K562 (cell line): ENCODE measurements around the gene PSD2. TPM values are rescaled to one million over a fixed set of nuclear protein-coding genes. Genes with fewer than 3 reads are reported as not detected.
A peak's percentile ranks its signal among the peaks of the same experiment; 100 is the strongest.

Source experiments
- ARID1B ChIP-seq: fragments of 450-650 bp; IDR thresholded peaks from 2 replicates; pipeline ENCODE4 v1.6.1; 2016; ENCODE audit warnings: antibody characterized with exemption, mild to moderate bottlenecking, inconsistent platforms
- CBFA2T3 ChIP-seq: fragments of 450-650 bp; IDR thresholded peaks from 2 replicates; pipeline ENCODE4 v1.6.1; 2017
- CCAR2 ChIP-seq: fragments of 200-400 bp; formaldehyde crosslinking; IDR thresholded peaks from 2 replicates; pipeline ENCODE4 v1.6.1; 2017; ENCODE audit warnings: mild to moderate bottlenecking, low read depth, low read length
- CEBPB ChIP-seq: fragments of 450-650 bp; IDR thresholded peaks from 2 replicates; pipeline ENCODE4 v1.6.1; 2016; ENCODE audit warnings: missing genetic modification characterization, missing compliant biosample characterization
- DDX20 ChIP-seq: fragments of 450-650 bp; IDR thresholded peaks from 2 replicates; pipeline ENCODE4 v1.6.1; 2016; ENCODE audit warnings: missing genetic modification characterization, low read depth, mild to moderate bottlenecking, missing compliant biosample characterization, moderate library complexity
- GMEB1 ChIP-seq: fragments of 250-450 bp; sonication (Bioruptor Pico); IDR thresholded peaks from 2 replicates; pipeline ENCODE4 v1.4.0; 2020; ENCODE audit warnings: mild to moderate bottlenecking
- HMG20B ChIP-seq: fragments of 250-450 bp; sonication (Bioruptor Pico); IDR thresholded peaks from 2 replicates; pipeline ENCODE4 v1.5.0; 2021; ENCODE audit warnings: mild to moderate bottlenecking
- JUNB ChIP-seq: fragments of 450-650 bp; formaldehyde crosslinking; conservative IDR thresholded peaks from 2 replicates; pipeline ENCODE4 v1.4.0; 2020; ENCODE audit warnings: mild to moderate bottlenecking
- MIER1 ChIP-seq: fragments of 450-650 bp; IDR thresholded peaks from 2 replicates; pipeline ENCODE4 v1.6.1; 2016; ENCODE audit warnings: antibody characterized with exemption, mild to moderate bottlenecking, low read depth
- POU5F1 ChIP-seq: fragments of 150-350 bp; IDR thresholded peaks from 2 replicates; pipeline ENCODE4 v1.6.1; 2014; ENCODE audit warnings: borderline replicate concordance, low read length, low read depth, mild to moderate bottlenecking; ENCODE audit not compliant: partially characterized antibody
- PRDM10 ChIP-seq: fragments of 450-650 bp; IDR thresholded peaks from 2 replicates; pipeline ENCODE4 v1.6.1; 2018; ENCODE audit not compliant: partially characterized antibody
- RHOXF2B ChIP-seq: fragments of 250-450 bp; sonication (Bioruptor Pico); conservative IDR thresholded peaks from 2 replicates; pipeline ENCODE4 v1.5.1; 2021
- SMAD2 ChIP-seq: fragments of 150-350 bp; IDR thresholded peaks from 2 replicates; pipeline ENCODE4 v1.6.1; 2014; ENCODE audit warnings: low read depth, mild to moderate bottlenecking, low read length
- SRSF1 ChIP-seq: fragments of 200-400 bp; formaldehyde crosslinking; IDR thresholded peaks from 2 replicates; pipeline ENCODE4 v1.6.1; 2017; ENCODE audit warnings: mild to moderate bottlenecking, low read depth, low read length, moderate library complexity
- TAF9B ChIP-seq: fragments of 450-650 bp; IDR thresholded peaks from 2 replicates; pipeline ENCODE4 v1.6.1; 2018; ENCODE audit warnings: mild to moderate bottlenecking; ENCODE audit not compliant: partially characterized antibody
- THAP7 ChIP-seq: fragments of 250-450 bp; sonication (Bioruptor Pico); IDR thresholded peaks from 2 replicates; pipeline ENCODE4 v1.5.0; 2021
- XRCC5 ChIP-seq: fragments of 200-400 bp; formaldehyde crosslinking; IDR thresholded peaks from 2 replicates; pipeline ENCODE4 v1.6.1; 2017; ENCODE audit warnings: low read depth, mild to moderate bottlenecking, low read length
- ZBTB7A ChIP-seq: IDR thresholded peaks from 2 replicates; pipeline ENCODE4 v1.6.1; 2011; ENCODE audit warnings: low read depth, mild to moderate bottlenecking, low read length, moderate library complexity, borderline replicate concordance; ENCODE audit not compliant: control insufficient read depth
- ZNF282 ChIP-seq: sonication (generic); formaldehyde crosslinking; IDR thresholded peaks from 2 replicates; pipeline ENCODE4 v1.8.1; 2023; ENCODE audit warnings: missing genetic modification reagents
- ZNF384 ChIP-seq: IDR thresholded peaks from 2 replicates; pipeline ENCODE4 v1.6.1; 2012; ENCODE audit warnings: low read depth, low read length, improper control_type of control experiment
- ZNF707 ChIP-seq: fragments of 250-450 bp; sonication (Bioruptor Pico); conservative IDR thresholded peaks from 2 replicates; pipeline ENCODE4 v1.8.0; 2022; ENCODE audit warnings: inconsistent platforms, mild to moderate bottlenecking, moderate library complexity
- polyA plus RNA-seq, 8 experiments: library from polyadenylated mRNA; depleted of rRNA in 4 of 8; stranded (reverse) in 5 of 8; unstranded in 3 of 8; fragments of >200 nt; fragmentation: Nextera tagmentation in 2 of 8; fragmentation: Illumina TruSeq in 1 of 8; extraction: Ambion mirVana in 2 of 8; extraction: Trizol in 1 of 8; gene quantifications; 2 replicates each; pipeline versions ENCODE4 v1.2.1 to v1.2.3, GENCODE V29; 2011 to 2014; ENCODE audit warnings: inconsistent platforms in 1 of 8, missing spikeins in 1 of 8
- total RNA-seq, 7 experiments: library from RNA; depleted of rRNA in 6 of 7; stranded (reverse); fragments of >200 nt in 6 of 7; fragmentation: Illumina TruSeq in 2 of 7; extraction: Trizol in 2 of 7; gene quantifications; 2 replicates each; pipeline versions ENCODE4 v1.2.1 to v1.2.3, GENCODE V29; 2011 to 2021; ENCODE audit warnings: low replicate concordance in 1 of 7
- TF ChIP-seq, protein P1 (sequence below): fragments of 250-450 bp; sonication (Bioruptor Pico); IDR thresholded peaks from 2 replicates; pipeline ENCODE4 v1.8.0; 2021; ENCODE audit warnings: moderate library complexity, mild to moderate bottlenecking, inconsistent platforms

Gene PSD2
- total and polyA plus RNA-seq, 9 of the 15 experiments (the other 6 are each of a cell fraction or from before 2014, with no cell fraction given), result 0.01 to 0.09 (median 0.04) TPM; not detected in 4

DNA sequence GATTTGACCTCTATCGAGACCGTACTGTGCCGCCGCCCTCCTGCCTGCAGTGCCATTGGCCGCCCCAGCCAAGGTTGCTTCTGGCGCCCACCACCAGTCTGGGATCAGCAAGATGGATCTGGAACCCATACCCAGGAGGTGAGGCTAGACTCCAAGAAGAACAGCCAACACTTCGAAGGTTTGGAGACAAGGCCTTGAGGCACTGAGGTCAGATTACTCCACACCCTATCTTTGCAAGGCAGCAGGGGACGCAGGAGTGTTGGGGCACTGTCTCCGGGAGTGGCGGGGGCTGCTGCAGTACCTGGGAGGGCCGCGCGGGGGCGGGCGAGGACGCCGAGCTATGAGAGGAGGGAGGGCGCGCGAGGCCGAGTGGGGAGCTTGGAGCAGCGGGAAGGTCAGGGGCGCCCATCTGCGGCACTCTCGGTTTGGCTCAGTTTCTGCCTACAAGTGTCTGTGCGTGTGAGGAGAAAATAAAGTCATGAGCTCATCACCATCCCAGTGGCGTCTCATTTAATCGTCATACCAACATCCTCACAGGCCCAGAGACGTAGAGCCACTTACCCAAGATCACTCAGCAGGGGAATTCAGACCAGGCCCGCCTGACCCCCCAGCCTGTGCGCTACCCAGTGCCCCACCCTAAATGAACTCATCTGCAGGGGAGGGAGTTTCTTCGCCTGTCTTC lies 20.5 kb upstream of the PSD2 start (continued):
- TF ChIP-seq THAP7 (CRISPR knock-in tag) (no peak), ZNF707 (CRISPR knock-in tag) (no peak), HMG20B (CRISPR knock-in tag) (no peak), PRDM10 (no peak), XRCC5 (no peak), ZBTB7A (peak; percentile 71; the same call in 1 of the 2 replicates), ARID1B (peak; percentile 72), POU5F1 (no peak), MIER1 (no peak), CEBPB (peak; percentile 66), CBFA2T3 (peak; percentile 75), JUNB (CRISPR knock-in tag) (no peak), SMAD2 (no peak), DDX20 (no peak), SRSF1 (no peak), ZNF282 (CRISPR knock-in tag) (no peak), RHOXF2B (CRISPR knock-in tag) (no peak), ZNF384 (0 out of 2 replicates have a peak, but pooled peaks have one; percentile 23), TAF9B (no peak), CCAR2 (no peak), GMEB1 (CRISPR knock-in tag) (no peak)
- TF ChIP-seq, protein P1, sequence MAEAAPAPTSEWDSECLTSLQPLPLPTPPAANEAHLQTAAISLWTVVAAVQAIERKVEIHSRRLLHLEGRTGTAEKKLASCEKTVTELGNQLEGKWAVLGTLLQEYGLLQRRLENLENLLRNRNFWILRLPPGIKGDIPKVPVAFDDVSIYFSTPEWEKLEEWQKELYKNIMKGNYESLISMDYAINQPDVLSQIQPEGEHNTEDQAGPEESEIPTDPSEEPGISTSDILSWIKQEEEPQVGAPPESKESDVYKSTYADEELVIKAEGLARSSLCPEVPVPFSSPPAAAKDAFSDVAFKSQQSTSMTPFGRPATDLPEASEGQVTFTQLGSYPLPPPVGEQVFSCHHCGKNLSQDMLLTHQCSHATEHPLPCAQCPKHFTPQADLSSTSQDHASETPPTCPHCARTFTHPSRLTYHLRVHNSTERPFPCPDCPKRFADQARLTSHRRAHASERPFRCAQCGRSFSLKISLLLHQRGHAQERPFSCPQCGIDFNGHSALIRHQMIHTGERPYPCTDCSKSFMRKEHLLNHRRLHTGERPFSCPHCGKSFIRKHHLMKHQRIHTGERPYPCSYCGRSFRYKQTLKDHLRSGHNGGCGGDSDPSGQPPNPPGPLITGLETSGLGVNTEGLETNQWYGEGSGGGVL (CRISPR knock-in tag), result no peak
